ENCODE data around the gene NEDD8. TPM values are rescaled to one million over a fixed set of nuclear protein-coding genes. Genes with fewer than 3 reads are reported as not detected.

NEDD8 gene
- total and polyA plus RNA-seq, 4 experiments from 2014 or later: 116 to 425 (median 239) TPM

DNA sequence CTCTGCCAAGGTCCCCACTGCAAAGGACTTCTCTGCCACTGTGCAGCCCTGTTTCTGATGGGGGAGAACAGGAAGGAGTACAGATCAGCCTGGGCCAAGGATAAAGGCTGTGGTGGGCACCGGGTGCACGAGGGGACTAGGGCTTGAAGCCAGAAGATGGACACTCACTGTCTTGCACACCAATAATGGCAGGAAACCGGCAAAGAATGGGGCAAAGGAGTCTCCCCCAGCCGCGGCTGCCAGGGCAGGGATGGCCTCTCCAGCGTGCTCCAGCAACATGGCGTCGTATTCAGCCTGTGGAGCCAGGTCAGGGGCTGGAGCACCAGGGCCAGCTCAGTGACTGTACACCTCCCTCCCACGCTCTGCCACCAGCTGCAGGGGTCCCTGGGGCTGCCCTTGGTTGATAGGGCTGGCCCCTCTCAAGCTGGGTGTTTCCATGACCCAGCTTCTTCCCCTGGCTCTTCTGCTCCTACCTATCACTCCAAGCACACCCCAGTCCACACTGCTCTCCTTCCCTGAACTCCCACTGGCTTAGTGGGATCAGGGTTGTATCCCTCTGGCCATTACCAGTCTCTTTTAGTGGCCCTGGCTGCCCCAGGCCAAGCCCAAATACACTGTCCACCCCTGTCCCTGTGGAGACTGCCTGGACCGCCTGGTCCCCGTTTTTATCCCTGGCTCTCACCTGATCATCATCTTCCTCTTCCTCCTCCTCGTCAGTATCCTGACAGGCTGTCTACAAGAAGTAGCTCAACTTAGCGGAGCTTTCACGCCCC is 49.9 kb downstream of the NEDD8 start:
- peak overlapping the region; percentile 29 to 83 (median 63) for H3K27ac Mint-ChIP-seq
- no peaks in the 10 kb centered on the region for H3K9me3 Mint-ChIP-seq
- Histone ChIP-seq H3K4me1 (ENCODE audit: insufficient read depth, low read length) (peaks cover 6% of the 10 kb centered on the region), H3K9me3 (ENCODE audit: control insufficient read depth in 1 of 2, low read length in 2 of 2) (no peaks in the 10 kb centered on the region), H3K27me3 (ENCODE audit: insufficient read depth, low read length) (no peaks in the 10 kb centered on the region), H3K27ac (ENCODE audit: low read depth, low read length) (no peak overlapping the region), H3K36me3 (ENCODE audit: insufficient read depth, low read length) (peaks cover 63% of the 10 kb centered on the region), H3K4me3 (ENCODE audit: low read length in 2 of 2) (no peak overlapping the region)
- H3K27me3 Mint-ChIP-seq: no peaks in the 10 kb centered on the region
- ChIA-PET CTCF (ENCODE audit: partially characterized antibody) (interaction anchor here (0.9 to 1.4 kb wide), 2 partner anchors 73 to 75 kb away, joined by 3 read pairs; no protein-coding TSS in a partner anchor), POLR2A (ENCODE audit: partially characterized antibody) (interaction anchor here (1.1 to 1.4 kb wide), 4 partner anchors 13 to 101 kb away, joined by 3 to 4 read pairs (median 4); partner anchors contain the start of genes MDP1 and TM9SF1)
- peak overlapping the region in 2 of 8 donors; percentile 3 to 57 for H3K4me3 Mint-ChIP-seq
- H3K4me1 Mint-ChIP-seq: peaks cover 5 to 16% (median 8%) of the 10 kb centered on the region in 4 donors
- intact Hi-C loops (cut with micrococcal nuclease): no loop called here
- H3K36me3 Mint-ChIP-seq: peaks cover 19 to 63% of the 10 kb centered on the region in 2 donors
- DNase-seq: no peak

DNA sequence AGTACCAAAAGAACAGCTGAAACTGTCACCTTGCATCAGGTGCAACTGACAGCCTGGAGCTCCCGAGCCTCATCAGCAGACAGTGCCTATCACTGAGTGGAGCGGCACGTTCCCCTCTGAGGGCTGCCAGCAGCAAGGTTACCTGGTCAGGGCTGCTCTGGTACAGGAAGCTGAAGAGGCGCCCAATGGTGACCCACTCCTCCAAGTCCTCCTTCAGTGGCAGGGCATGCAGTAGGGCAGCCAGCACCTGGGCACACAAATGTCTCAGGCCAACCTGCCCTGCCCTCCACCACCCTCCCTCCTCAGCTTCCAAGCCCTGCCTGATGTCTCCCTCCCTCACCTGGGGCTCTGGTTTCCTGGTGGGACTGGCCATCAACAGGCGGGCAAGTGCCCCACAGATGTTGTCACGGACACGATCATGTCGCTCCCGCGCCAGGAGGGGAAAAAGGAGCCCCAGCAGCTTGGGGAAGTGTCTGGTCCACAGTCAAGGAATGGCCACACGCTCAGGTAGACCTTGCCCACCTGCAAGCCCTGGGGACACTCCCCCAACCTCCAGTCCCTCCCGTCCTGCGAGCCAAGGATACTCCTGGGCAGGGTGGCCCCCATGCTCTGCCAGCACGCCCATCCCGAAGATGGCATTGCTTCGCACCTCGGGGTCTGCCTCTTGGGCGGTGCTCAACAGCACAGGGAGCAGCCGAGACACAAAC is 50.6 kb downstream of the NEDD8 start:
- ChIA-PET CTCF (ENCODE audit: partially characterized antibody) (interaction anchor here (0.8 to 1.4 kb wide), 3 partner anchors 65 to 152 kb away, joined by 3 to 4 read pairs (median 3); no protein-coding TSS in a partner anchor), POLR2A (ENCODE audit: partially characterized antibody) (interaction anchor here (1.1 to 1.4 kb wide), 4 partner anchors 14 to 101 kb away, joined by 3 to 4 read pairs (median 4); partner anchors contain the start of genes MDP1 and TM9SF1)
- intact Hi-C loops (cut with micrococcal nuclease): no loop called here
- Mint-ChIP-seq H3K4me3 (peak overlapping the region in 1 of 8 donors; percentile 3), H3K36me3 (peaks cover 19 to 68% of the 10 kb centered on the region in 2 donors), H3K27me3 (no peaks in the 10 kb centered on the region), H3K9me3 (no peaks in the 10 kb centered on the region), H3K27ac (peak overlapping the region in 4 of 7 donors; percentile 5 to 66 (median 44)), H3K4me1 (peaks cover 1 to 9% (median 4%) of the 10 kb centered on the region in 4 donors)
- H3K27ac ChIP-seq (ENCODE audit: low read depth, low read length): no peak overlapping the region
- no peaks in the 10 kb centered on the region for H3K9me3 ChIP-seq (ENCODE audit: control insufficient read depth in 1 of 2, low read length in 2 of 2)
- no peaks in the 10 kb centered on the region for H3K27me3 ChIP-seq (ENCODE audit: insufficient read depth, low read length)
- H3K4me3 ChIP-seq (ENCODE audit: low read length in 2 of 2): no peak overlapping the region
- DNase-seq: no peak
- no peaks in the 10 kb centered on the region for H3K4me1 ChIP-seq (ENCODE audit: insufficient read depth, low read length)
- peaks cover 65% of the 10 kb centered on the region for H3K36me3 ChIP-seq (ENCODE audit: insufficient read depth, low read length)

DNA sequence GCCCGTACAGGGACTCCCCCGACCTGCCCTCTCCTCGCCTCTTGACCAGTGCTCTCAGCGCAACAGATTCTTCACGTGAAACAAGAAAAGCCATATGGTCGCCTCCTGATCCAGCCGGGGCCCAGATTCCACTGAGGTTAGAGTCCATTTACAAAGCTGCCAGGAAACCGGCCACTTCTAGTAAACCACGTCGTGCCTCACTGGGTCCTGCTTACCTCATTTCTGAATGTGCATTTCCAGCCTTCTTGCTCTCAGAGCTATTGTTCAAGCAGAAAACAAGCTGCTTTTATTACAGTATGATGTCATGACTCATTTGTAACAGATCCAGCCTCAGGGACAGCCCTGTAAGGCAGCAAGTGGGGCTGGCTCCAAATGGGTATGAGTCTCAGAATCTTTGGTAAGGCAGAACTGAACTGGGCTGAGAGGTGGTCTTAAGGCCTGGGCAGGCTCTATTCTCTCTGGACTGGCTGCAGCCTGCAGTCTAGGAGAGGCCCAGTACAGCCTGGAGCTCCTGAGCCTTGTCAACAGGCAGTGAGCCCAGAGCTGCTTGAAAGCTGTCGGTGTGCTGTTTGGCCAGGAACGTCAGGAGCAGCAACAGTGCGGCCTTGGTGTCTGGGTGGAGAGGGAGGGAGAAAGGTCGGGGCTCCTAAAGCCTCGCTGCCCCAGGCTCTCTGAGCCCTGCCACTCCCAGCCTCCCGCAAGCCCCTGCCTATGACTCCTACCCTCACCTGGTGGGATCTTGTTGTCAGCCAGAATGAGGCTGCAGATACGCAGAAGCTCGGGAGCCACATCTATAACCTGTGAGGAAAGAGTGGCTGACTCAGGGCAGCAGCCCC is 52.0 kb downstream of the NEDD8 start:
- no peaks in the 10 kb centered on the region for H3K27me3 ChIP-seq (ENCODE audit: insufficient read depth, low read length)
- H3K4me1 Mint-ChIP-seq: peaks cover 2 to 8% (median 6%) of the 10 kb centered on the region in 4 donors
- peaks cover 51% of the 10 kb centered on the region for H3K36me3 ChIP-seq (ENCODE audit: insufficient read depth, low read length)
- H3K9me3 ChIP-seq (ENCODE audit: control insufficient read depth in 1 of 2, low read length in 2 of 2): no peaks in the 10 kb centered on the region
- intact Hi-C loops (cut with micrococcal nuclease): no loop called here
- peaks cover 19 to 68% of the 10 kb centered on the region in 2 donors for H3K36me3 Mint-ChIP-seq
- H3K4me1 ChIP-seq (ENCODE audit: insufficient read depth, low read length): no peaks in the 10 kb centered on the region
- H3K27ac ChIP-seq (ENCODE audit: low read depth, low read length): no peak overlapping the region
- no peaks in the 10 kb centered on the region for H3K27me3 Mint-ChIP-seq
- H3K4me3 Mint-ChIP-seq: no peak overlapping the region
- no peak overlapping the region for H3K4me3 ChIP-seq (ENCODE audit: low read length in 2 of 2)
- peak overlapping the region in 1 of 7 donors; percentile 41 for H3K27ac Mint-ChIP-seq
- H3K9me3 Mint-ChIP-seq: no peaks in the 10 kb centered on the region
- no peak for DNase-seq
- ChIA-PET POLR2A (ENCODE audit: partially characterized antibody) (interaction anchor here (0.8 to 1.4 kb wide), 2 partner anchors 19 to 99 kb away, joined by 3 read pairs; partner anchors contain the start of gene IRF9), CTCF (ENCODE audit: partially characterized antibody) (interaction anchor here (1.2 to 1.5 kb wide), 4 partner anchors 19 to 153 kb away, joined by 3 to 6 read pairs (median 4); partner anchors contain the start of genes IRF9 and TINF2)

DNA sequence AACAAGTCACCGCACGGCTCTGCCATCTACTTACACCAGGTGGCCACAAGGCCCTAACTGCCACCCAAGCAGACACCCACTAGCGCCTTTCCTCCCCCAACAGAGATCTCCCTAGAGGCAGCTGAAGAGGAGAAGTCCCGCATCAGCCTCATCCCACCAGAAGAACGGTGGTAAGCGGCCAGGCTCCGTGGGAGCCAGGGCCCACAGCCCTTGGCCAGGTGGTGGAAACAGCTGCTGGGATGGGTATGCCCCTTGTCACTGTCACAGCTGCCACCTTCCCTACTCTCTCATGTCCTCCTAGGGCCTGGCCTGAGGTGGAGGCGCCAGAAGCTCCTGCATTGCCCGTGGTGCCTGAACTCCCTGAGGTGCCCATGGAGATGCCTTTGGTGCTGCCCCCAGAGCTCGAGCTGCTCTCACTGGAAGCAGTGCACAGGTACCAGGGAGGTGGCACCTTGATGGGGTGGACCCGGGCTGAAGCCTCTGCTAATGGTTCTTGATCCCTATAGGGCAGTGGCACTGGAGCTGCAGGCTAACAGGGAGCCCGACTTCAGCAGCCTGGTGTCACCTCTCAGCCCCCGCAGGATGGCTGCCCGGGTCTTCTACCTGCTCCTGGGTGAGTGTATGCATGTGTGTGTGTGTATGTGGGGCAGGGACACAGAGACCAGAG is 52.7 kb downstream of the NEDD8 start:
- peaks cover 44% of the 10 kb centered on the region for H3K36me3 ChIP-seq (ENCODE audit: insufficient read depth, low read length)
- H3K27ac ChIP-seq (ENCODE audit: low read depth, low read length): no peak overlapping the region
- H3K4me1 ChIP-seq (ENCODE audit: insufficient read depth, low read length): no peaks in the 10 kb centered on the region
- no peak for DNase-seq
- H3K4me3 ChIP-seq (ENCODE audit: low read length in 2 of 2): no peak overlapping the region
- ChIA-PET POLR2A (ENCODE audit: partially characterized antibody) (interaction anchor here (0.8 to 2.3 kb wide), 6 partner anchors 9 to 33 kb away, joined by 3 to 5 read pairs (median 3); partner anchors contain the start of genes IPO4, IRF9 and TM9SF1), CTCF (ENCODE audit: partially characterized antibody) (interaction anchor here (0.5 to 1.5 kb wide), 4 partner anchors 8 to 71 kb away, joined by 3 to 6 read pairs (median 4); partner anchors contain the start of genes IRF9 and TINF2)
- Mint-ChIP-seq H3K9me3 (no peaks in the 10 kb centered on the region), H3K27ac (peak overlapping the region in 5 of 7 donors; percentile 29 to 91 (median 49)), H3K36me3 (peaks cover 19 to 74% of the 10 kb centered on the region in 2 donors), H3K4me1 (peaks cover 8 to 16% (median 12%) of the 10 kb centered on the region in 4 donors), H3K27me3 (no peaks in the 10 kb centered on the region), H3K4me3 (peak overlapping the region in 1 of 8 donors; percentile 8)
- intact Hi-C loops (cut with micrococcal nuclease): no loop called here
- H3K9me3 ChIP-seq (ENCODE audit: control insufficient read depth in 1 of 2, low read length in 2 of 2): no peaks in the 10 kb centered on the region
- H3K27me3 ChIP-seq (ENCODE audit: insufficient read depth, low read length): no peaks in the 10 kb centered on the region

DNA sequence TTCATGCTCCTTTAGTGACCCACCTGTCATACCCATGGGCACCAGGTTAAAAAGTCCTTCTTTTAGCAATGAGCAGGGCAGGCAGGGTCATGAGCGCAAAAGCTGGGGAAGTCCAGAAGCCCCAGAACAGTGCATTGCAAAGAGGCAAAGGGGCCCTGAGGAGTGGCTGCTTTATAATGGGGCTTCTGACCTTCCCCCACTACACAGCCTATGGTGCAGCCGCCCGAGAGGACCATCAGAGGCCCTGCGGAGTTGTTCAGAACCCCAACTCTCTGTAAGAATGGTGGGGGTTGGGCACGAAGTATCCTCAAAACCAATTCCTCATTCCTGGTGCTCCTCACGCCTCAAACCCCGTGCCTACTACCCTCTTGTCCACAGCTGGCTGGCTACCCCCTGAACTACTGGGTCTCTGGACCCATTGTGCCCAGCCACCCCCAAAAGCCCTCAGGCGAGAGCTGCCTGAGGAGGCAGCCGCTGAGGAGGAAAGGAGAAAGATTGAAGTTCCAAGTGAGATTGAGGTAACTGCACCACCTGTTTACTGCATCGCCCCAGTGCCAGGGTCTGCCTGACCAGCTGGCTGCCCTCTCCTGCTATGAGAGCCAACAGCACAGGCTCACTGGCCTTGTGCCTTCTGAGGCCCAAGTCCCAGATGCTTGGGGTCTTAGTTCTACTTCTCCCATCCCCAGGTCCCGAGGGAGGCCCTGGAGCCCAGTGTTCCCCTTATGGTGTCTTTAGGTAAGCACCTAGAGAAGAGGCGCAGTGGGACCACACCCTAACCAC is 53.6 kb downstream of the NEDD8 start:
- peak overlapping the region in 4 of 7 donors; percentile 49 to 91 (median 62) for H3K27ac Mint-ChIP-seq
- H3K4me3 Mint-ChIP-seq: no peak overlapping the region
- CTCF ChIA-PET (ENCODE audit: partially characterized antibody): interaction anchor here (0.5 to 1.2 kb wide), 2 partner anchors 7 to 64 kb away, joined by 4 to 6 read pairs; partner anchors contain the start of gene TINF2
- Histone ChIP-seq H3K4me1 (ENCODE audit: insufficient read depth, low read length) (no peaks in the 10 kb centered on the region), H3K9me3 (ENCODE audit: control insufficient read depth in 1 of 2, low read length in 2 of 2) (no peaks in the 10 kb centered on the region), H3K27me3 (ENCODE audit: insufficient read depth, low read length) (no peaks in the 10 kb centered on the region), H3K36me3 (ENCODE audit: insufficient read depth, low read length) (peaks cover 39% of the 10 kb centered on the region), H3K27ac (ENCODE audit: low read depth, low read length) (no peak overlapping the region), H3K4me3 (ENCODE audit: low read length in 2 of 2) (no peak overlapping the region)
- POLR2A ChIA-PET (ENCODE audit: partially characterized antibody): interaction anchor here (0.8 to 2.3 kb wide), 5 partner anchors 10 to 34 kb away, joined by 3 to 5 read pairs (median 3); partner anchors contain the start of genes IPO4 and TM9SF1
- intact Hi-C loops (cut with micrococcal nuclease): no loop called here
- no peaks in the 10 kb centered on the region for H3K9me3 Mint-ChIP-seq
- H3K27me3 Mint-ChIP-seq: no peaks in the 10 kb centered on the region
- H3K4me1 Mint-ChIP-seq: peaks cover 10 to 18% (median 13%) of the 10 kb centered on the region in 4 donors
- DNase-seq: no peak
- H3K36me3 Mint-ChIP-seq: peaks cover 19 to 76% of the 10 kb centered on the region in 2 donors
